Thyroid gland (tissue), 4 donors: ENCODE results near the gene OTC. TPM values are rescaled to one million over a fixed set of nuclear protein-coding genes. Genes with fewer than 3 reads are reported as not detected.

Experiments
- DNase-seq, 2 donors: peaks; one replicate each; pipeline ENCODE4 v3.0.0-alpha.2; 2019
- H3K27ac ChIP-seq, 3 donors: fragments of 200-600 bp; sonication (generic); 1 replicate in 2 of 3; 2 replicates in 1 of 3; pipeline ENCODE4 v1.5.1; 2016 to 2019; ENCODE audit warnings: mild to moderate bottlenecking in 1 of 3, moderate library complexity in 1 of 3
- H3K27me3 ChIP-seq: fragments of 200-600 bp; sonication (generic); one replicate; pipeline ENCODE4 v1.5.1; 2019
- H3K36me3 ChIP-seq, 2 donors: fragments of 200-600 bp; sonication (generic); one replicate each; pipeline ENCODE4 v1.5.1; 2016 to 2019
- H3K4me1 ChIP-seq, 2 donors: fragments of 200-600 bp; sonication (generic); one replicate each; pipeline ENCODE4 v1.5.1; 2017 to 2019
- H3K4me3 ChIP-seq, 3 donors: fragments of 200-600 bp; sonication (generic); replicated peaks in 1 of 3; 1 replicate in 2 of 3; 2 replicates in 1 of 3; pipeline ENCODE4 v1.5.1; 2016; ENCODE audit warnings: mild to moderate bottlenecking in 1 of 3
- H3K9me3 ChIP-seq: fragments of 200-600 bp; sonication (generic); one replicate; pipeline ENCODE4 v1.5.1; 2017
- POLR2A ChIP-seq, 2 donors: fragments of 450-650 bp; IDR thresholded peaks; one replicate each; pipeline ENCODE4 v1.6.1; 2017; ENCODE audit warnings: antibody characterized with exemption in 2 of 2, mild to moderate bottlenecking in 2 of 2, moderate library complexity in 1 of 2
- WGBS, 2 donors: methylation state at CpG; one replicate each; pipeline ENCODE4 v1.1.5; 2017; 5-methylcytosine and 5-hydroxymethylcytosine counted together
- intact Hi-C: fragments of 100-400 bp; cut with DNase I; formaldehyde crosslinking; loops from one replicate; pipeline ENCODE4 v1.15.1; 2023
- total RNA-seq, 4 donors: library from RNA; depleted of rRNA; stranded (reverse); fragments of >200 nt; gene quantifications; one replicate each; pipeline ENCODE4 v1.2.3, GENCODE V29; 2016
- TF ChIP-seq, protein P1 (sequence below), 6 experiments: fragments of 200-600 bp in 3 of 6; fragments of 450-650 bp in 3 of 6; sonication (generic) in 3 of 6; IDR thresholded peaks; one replicate each; pipeline ENCODE4 v1.5.1; 2016 to 2019; ENCODE audit warnings: antibody characterized with exemption in 6 of 6, mild to moderate bottlenecking in 2 of 6, inconsistent platforms in 1 of 6, moderate library complexity in 1 of 6

OTC gene
- total RNA-seq, 4 donors from 2014 or later, result 0.33 to 1.2 TPM; not detected in 2

DNA sequence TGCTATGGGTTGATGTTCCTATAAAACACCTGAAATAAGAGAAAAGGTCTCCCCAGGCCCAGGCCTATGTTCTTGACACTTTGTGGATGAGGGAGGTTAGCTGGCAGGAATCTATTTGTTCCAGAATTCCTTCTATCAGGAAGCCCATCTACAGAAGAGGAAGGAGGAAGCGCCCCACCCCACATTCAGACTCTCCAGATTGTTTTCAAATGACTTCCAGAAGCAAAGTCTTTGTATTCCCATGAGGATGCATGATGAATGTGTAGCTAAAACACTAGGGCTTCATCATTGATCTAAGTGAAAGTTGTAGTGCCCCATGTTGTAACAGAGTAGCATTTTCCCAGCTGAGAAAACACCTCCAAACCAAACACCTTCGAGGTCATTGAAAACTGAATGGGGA lies 16.4 kb downstream of the OTC start:
- DNase-seq, result no peak
- intact Hi-C loops, result no loop called here
- 35 to 69% methylated on average over 2 of the region's 2 CpGs for WGBS, 2 donors

DNA sequence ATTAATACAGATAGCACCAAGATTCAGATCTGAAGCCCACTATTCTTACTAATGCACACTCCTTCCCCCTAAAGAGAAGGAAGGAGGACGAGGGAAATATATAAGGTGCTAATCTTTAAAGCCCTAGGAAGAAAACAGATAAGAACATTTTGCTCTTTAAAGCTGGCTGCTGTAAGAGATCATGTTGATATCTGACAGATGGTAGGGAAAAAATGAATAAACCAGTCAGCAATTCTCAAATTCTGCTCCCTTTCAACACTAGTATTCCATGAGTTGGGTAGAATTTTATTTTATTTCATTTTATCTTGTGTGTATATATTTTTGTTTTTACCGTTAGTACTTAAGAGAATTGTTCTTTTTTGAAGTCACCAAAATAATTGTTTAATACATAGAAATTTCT lies 19.2 kb downstream of the OTC start:
- Histone ChIP-seq H3K9me3 (no peaks in the 10 kb centered on the region), H3K27ac (no peak overlapping the region), H3K4me1 (no peaks in the 10 kb centered on the region), H3K4me3 (no peak overlapping the region), H3K27me3 (no peaks in the 10 kb centered on the region), H3K36me3 (no peaks in the 10 kb centered on the region)
- no peak for DNase-seq
- WGBS, 2 donors, result 90 to 96% methylated on average over 2 of the region's 2 CpGs
- intact Hi-C loops, result no loop called here
- TF ChIP-seq POLR2A (IDR thresholded peaks at IDR 0.05), result no peak
- TF ChIP-seq, protein P1, sequence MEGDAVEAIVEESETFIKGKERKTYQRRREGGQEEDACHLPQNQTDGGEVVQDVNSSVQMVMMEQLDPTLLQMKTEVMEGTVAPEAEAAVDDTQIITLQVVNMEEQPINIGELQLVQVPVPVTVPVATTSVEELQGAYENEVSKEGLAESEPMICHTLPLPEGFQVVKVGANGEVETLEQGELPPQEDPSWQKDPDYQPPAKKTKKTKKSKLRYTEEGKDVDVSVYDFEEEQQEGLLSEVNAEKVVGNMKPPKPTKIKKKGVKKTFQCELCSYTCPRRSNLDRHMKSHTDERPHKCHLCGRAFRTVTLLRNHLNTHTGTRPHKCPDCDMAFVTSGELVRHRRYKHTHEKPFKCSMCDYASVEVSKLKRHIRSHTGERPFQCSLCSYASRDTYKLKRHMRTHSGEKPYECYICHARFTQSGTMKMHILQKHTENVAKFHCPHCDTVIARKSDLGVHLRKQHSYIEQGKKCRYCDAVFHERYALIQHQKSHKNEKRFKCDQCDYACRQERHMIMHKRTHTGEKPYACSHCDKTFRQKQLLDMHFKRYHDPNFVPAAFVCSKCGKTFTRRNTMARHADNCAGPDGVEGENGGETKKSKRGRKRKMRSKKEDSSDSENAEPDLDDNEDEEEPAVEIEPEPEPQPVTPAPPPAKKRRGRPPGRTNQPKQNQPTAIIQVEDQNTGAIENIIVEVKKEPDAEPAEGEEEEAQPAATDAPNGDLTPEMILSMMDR (IDR thresholded peaks at IDR 0.05), result no peak

More for the DNA sequence above, 16.4 kb downstream of the OTC start:
- Histone ChIP-seq H3K4me3 (no peak overlapping the region), H3K36me3 (no peaks in the 10 kb centered on the region), H3K4me1 (no peaks in the 10 kb centered on the region), H3K27me3 (no peaks in the 10 kb centered on the region), H3K9me3 (no peaks in the 10 kb centered on the region), H3K27ac (no peak overlapping the region)
- no peak for TF ChIP-seq POLR2A (IDR thresholded peaks at IDR 0.05)

DNA sequence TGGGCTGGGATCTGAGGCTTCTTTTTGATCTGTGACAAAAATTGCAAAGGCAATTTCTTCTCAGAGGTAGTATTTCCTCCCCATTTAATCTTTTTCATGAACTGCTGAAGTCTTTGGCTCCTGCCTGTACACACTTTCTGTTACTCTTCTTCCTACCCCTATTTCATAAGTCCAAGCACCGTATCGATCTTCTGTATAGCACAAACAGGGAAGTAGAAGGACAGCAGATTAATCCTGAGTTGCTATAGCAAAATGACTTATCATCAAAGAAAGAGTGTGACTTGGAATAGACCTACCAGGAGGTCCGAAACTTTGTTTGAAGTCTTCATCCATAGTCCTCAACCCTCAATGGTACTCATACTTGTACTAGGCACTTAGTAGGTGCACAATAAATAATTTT lies 22.0 kb downstream of the OTC start:
- Histone ChIP-seq H3K4me1 (no peaks in the 10 kb centered on the region), H3K4me3 (no peak overlapping the region), H3K27me3 (no peaks in the 10 kb centered on the region), H3K9me3 (no peaks in the 10 kb centered on the region), H3K27ac (no peak overlapping the region), H3K36me3 (no peaks in the 10 kb centered on the region)
- no peak for DNase-seq
- intact Hi-C loops, result no loop called here
- TF ChIP-seq, protein P1 (IDR thresholded peaks at IDR 0.05), result no peak
- TF ChIP-seq POLR2A (IDR thresholded peaks at IDR 0.05), result no peak
- 89 to 100% methylated on average over 3 of the region's 3 CpGs for WGBS, 2 donors

DNA sequence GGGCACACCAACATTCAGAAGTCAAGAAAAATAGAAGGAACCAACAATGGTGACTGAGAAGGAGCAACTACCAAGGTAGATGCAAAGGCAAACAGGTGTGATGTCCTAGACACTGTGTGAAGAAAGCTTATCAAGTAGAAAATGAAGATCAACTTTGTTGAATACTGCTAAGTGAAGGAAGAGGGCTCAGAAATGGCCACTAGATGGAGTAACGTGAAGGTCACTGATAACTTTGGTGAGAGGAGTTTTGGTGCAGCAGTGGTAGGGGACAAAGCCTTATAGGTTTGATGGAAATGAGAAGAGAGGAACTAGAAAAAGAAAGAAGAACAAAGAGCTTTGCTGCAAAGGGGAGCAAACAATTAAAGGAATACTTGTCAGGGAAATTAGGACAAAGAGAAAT lies 23.5 kb downstream of the OTC start:
- intact Hi-C loops, result no loop called here
- Histone ChIP-seq H3K9me3 (no peaks in the 10 kb centered on the region), H3K4me3 (no peak overlapping the region), H3K36me3 (no peaks in the 10 kb centered on the region), H3K4me1 (no peaks in the 10 kb centered on the region), H3K27ac (no peak overlapping the region), H3K27me3 (no peaks in the 10 kb centered on the region)
- 17 to 38% methylated on average over 1 of the region's 1 CpG for WGBS, 2 donors
- no peak for TF ChIP-seq POLR2A (IDR thresholded peaks at IDR 0.05)
- TF ChIP-seq, protein P1 (IDR thresholded peaks at IDR 0.05), result peak in 2 of 6 experiments; percentile 16 to 36
- no peak for DNase-seq

DNA sequence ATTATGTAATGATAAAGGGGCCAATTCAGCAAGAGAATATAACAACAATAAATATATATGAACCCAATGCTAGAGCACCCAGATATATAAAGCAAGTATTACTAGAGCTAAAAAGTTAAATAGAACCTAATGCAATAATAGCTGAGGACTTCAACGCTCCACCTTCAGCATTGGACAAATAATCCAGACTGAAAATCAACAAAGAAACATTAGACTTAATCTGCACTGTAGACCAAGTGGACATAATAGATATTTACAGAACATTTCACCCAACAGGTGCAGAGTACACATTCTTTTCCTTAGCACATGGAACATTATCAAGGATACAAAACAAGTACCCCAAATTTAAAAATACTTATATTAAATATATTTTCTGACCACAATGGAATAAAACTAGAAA lies 24.3 kb downstream of the OTC start:
- no peak overlapping the region for H3K27ac ChIP-seq
- no peaks in the 10 kb centered on the region for H3K36me3 ChIP-seq
- no peak overlapping the region for H3K4me3 ChIP-seq
- H3K4me1 ChIP-seq, result no peaks in the 10 kb centered on the region
- no peak for TF ChIP-seq POLR2A (IDR thresholded peaks at IDR 0.05)
- TF ChIP-seq, protein P1 (IDR thresholded peaks at IDR 0.05), result no peak
- WGBS, 2 donors, result 92 to 93% methylated on average over 1 of the region's 1 CpG
- no peaks in the 10 kb centered on the region for H3K27me3 ChIP-seq
- DNase-seq, result no peak
- intact Hi-C loops, result no loop called here
- H3K9me3 ChIP-seq, result no peaks in the 10 kb centered on the region

DNA sequence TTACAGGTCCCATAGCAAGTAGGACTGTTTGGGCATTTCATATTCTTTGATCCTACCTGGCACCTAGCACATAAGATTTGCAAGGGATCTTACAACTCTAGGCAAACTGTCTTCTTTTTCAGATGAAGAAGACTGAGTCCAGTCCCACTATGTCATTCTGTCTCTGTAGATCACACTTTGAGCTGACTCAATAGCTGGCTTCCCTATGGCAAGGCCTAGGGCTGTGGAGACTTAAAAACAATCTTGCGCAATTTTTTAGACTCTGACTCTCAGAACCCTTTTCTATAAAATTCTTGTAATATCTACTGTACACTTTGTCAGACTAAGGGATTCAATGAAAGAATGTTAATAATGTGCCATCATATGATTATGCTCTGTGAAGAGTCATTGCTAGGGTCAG lies 26.7 kb downstream of the OTC start:
- Histone ChIP-seq H3K9me3 (no peaks in the 10 kb centered on the region), H3K4me1 (no peaks in the 10 kb centered on the region), H3K27me3 (no peaks in the 10 kb centered on the region), H3K4me3 (no peak overlapping the region), H3K36me3 (no peaks in the 10 kb centered on the region), H3K27ac (no peak overlapping the region)
- intact Hi-C loops, result no loop called here
- TF ChIP-seq, protein P1 (IDR thresholded peaks at IDR 0.05), result no peak
- TF ChIP-seq POLR2A (IDR thresholded peaks at IDR 0.05), result no peak
- 90 to 100% methylated on average over 1 of the region's 1 CpG for WGBS, 2 donors
- no peak for DNase-seq
